COR-L47 (cell line): ENCODE data around the gene CPNE9.

Experiments used
- DNase-seq: peaks from one replicate; lab custom pipeline; 2025; lab: John Stamatoyannopoulos, UW

Gene CPNE9

GRCh38 chr3:9703736-9704346 is at the start of gene CPNE9:
Gene CPNE9 (plus strand): TSS chr3:9703833. CDS start chr3:9703997, 164 bp downstream.
- DNase-seq = no peak

GRCh38 chr3:9659849-9660248 is 43.8 kb upstream of the CPNE9 start:
- no peak for DNase-seq

GRCh38 chr3:9660972-9661371 is 42.7 kb upstream of the CPNE9 start:
- DNase-seq = no peak

- no peak for DNase-seq
These were observed 39.4 kb upstream of the CPNE9 start for GRCh38 chr3:9664119-9664751.

- no peak for DNase-seq
These were observed 36.8 kb upstream of the CPNE9 start for GRCh38 chr3:9666704-9667445.

- DNase-seq = no peak
These were observed 34.4 kb upstream of the CPNE9 start for GRCh38 chr3:9669277-9669676.

GRCh38 chr3:9669720-9670432 is 33.8 kb upstream of the CPNE9 start:
- no peak for DNase-seq

GRCh38 chr3:9673082-9673481 is 30.6 kb upstream of the CPNE9 start:
- no peak for DNase-seq

- DNase-seq = no peak
These were observed 29.9 kb upstream of the CPNE9 start for GRCh38 chr3:9673752-9674151.

- DNase-seq = no peak
These were observed 27.8 kb upstream of the CPNE9 start for GRCh38 chr3:9675736-9676290.

GRCh38 chr3:9676785-9677184 is 26.8 kb upstream of the CPNE9 start:
- no peak for DNase-seq

- no peak for DNase-seq
These were observed 25.1 kb upstream of the CPNE9 start for GRCh38 chr3:9678493-9678892.

- no peak for DNase-seq
These were observed 24.1 kb upstream of the CPNE9 start for GRCh38 chr3:9679476-9680080.

GRCh38 chr3:9681011-9681722 is 22.5 kb upstream of the CPNE9 start:
- DNase-seq = no peak

- DNase-seq = no peak
These were observed 21.9 kb upstream of the CPNE9 start for GRCh38 chr3:9681723-9682081.

GRCh38 chr3:9682096-9682495 is 21.5 kb upstream of the CPNE9 start:
- DNase-seq = no peak

GRCh38 chr3:9683426-9683825 is 20.2 kb upstream of the CPNE9 start:
- no peak for DNase-seq

- DNase-seq = no peak
These were observed 18.2 kb upstream of the CPNE9 start for GRCh38 chr3:9685216-9686049.

- no peak for DNase-seq
These were observed 17.5 kb upstream of the CPNE9 start for GRCh38 chr3:9686050-9686550.

GRCh38 chr3:9686703-9687102 is 16.9 kb upstream of the CPNE9 start:
- no peak for DNase-seq
